SK-N-MC (cell line): Measurements from ENCODE around the gene FABP6.

ENCODE experiments used
- EZH2 ChIP-seq: fragments of 200-600 bp; sonication (generic); IDR thresholded peaks from one replicate; pipeline ENCODE4 v1.6.1; 2017; ENCODE audit warnings: antibody characterized with exemption
- POLR2AphosphoS5 ChIP-seq: IDR thresholded peaks from 2 replicates; pipeline ENCODE4 v1.6.1; 2012; ENCODE audit warnings: mild to moderate bottlenecking, low read depth, low read length, borderline replicate concordance

GRCh38 chr5:160180931-160181330 lies 48.4 kb upstream of the FABP6 start:
- TF ChIP-seq EZH2 = no peak
- TF ChIP-seq POLR2AphosphoS5 = no peak
